OCI-LY7 (cell line): ENCODE measurements around the gene PALLD. TPM values are rescaled to one million over a fixed set of nuclear protein-coding genes. Genes with fewer than 3 reads are reported as not detected.

ENCODE experiments used
- BruUV-seq: library from RNA; stranded (reverse); fragments of 400-500 nt; replicated peaks from 2 replicates; lab custom pipeline; 2021; lab: Mats Ljungman, UMichigan
- CTCF ChIA-PET: fragments of 300-600 bp; sonication (Branson Sonifier 250); formaldehyde crosslinking; loops from one replicate; lab custom pipeline; 2022; ENCODE audit warnings: antibody characterized with exemption; ENCODE audit not compliant: unreplicated experiment; lab: Charles Lee
- POLR2A ChIA-PET: fragments of 300-600 bp; sonication (Branson Sonifier 250); formaldehyde crosslinking; loops from one replicate; lab custom pipeline; 2022; ENCODE audit warnings: antibody characterized with exemption; lab: Charles Lee
- DNase-seq: peaks from one replicate; pipeline ENCODE4 v3.0.0-alpha.2; 2015; ENCODE audit warnings: low spot score
- H2AFZ ChIP-seq: fragments of 200-600 bp; sonication (generic), shearing (Covaris generic); 2 replicates; pipeline ENCODE4 v1.6.1; 2014; ENCODE audit warnings: mild to moderate bottlenecking, antibody characterized with exemption, low read length, moderate library complexity
- H3K27ac ChIP-seq: fragments of 200-600 bp; sonication (generic); 2 replicates; pipeline ENCODE4 v1.5.1; 2014; ENCODE audit warnings: mixed run types, low read depth, mild to moderate bottlenecking, moderate library complexity, low read length, inconsistent platforms; ENCODE audit not compliant: poor library complexity, severe bottlenecking
- H3K36me3 ChIP-seq: fragments of 200-600 bp; sonication (generic); 2 replicates; pipeline ENCODE4 v1.6.1; 2014; ENCODE audit warnings: mild to moderate bottlenecking, antibody characterized with exemption, low read length, moderate library complexity, mixed read lengths; ENCODE audit not compliant: insufficient read depth
- H3K4me1 ChIP-seq: fragments of 200-600 bp; sonication (generic); 2 replicates; pipeline ENCODE4 v1.5.1; 2014; ENCODE audit warnings: mild to moderate bottlenecking, low read length; ENCODE audit not compliant: insufficient read depth, poor library complexity, severe bottlenecking
- H3K4me2 ChIP-seq: fragments of 200-600 bp; sonication (generic); 2 replicates; pipeline ENCODE4 v1.6.1; 2014; ENCODE audit warnings: mild to moderate bottlenecking, low read length
- H3K4me3 ChIP-seq: fragments of 200-600 bp; sonication (generic); 2 replicates; pipeline ENCODE4 v1.5.1; 2014; ENCODE audit warnings: mild to moderate bottlenecking, low read depth, low read length; ENCODE audit not compliant: poor library complexity, severe bottlenecking
- H3K79me2 ChIP-seq: fragments of 200-600 bp; sonication (generic); 2 replicates; pipeline ENCODE4 v1.6.1; 2016; ENCODE audit warnings: low read depth, mild to moderate bottlenecking, low read length, moderate library complexity, mixed read lengths; ENCODE audit not compliant: insufficient read depth
- H3K9me2 ChIP-seq: fragments of 200-600 bp; sonication (generic); 2 replicates; pipeline ENCODE4 v1.6.1; 2016; ENCODE audit warnings: mild to moderate bottlenecking, low read length, mixed read lengths; ENCODE audit not compliant: insufficient read depth
- H3K9me3 ChIP-seq: fragments of 200-600 bp; sonication (generic); 2 replicates; pipeline ENCODE4 v1.6.1; 2014; ENCODE audit warnings: mild to moderate bottlenecking, mixed run types, low read length, mixed read lengths
- H4K20me1 ChIP-seq: fragments of 200-600 bp; sonication (generic); 2 replicates; pipeline ENCODE4 v1.6.1; 2014; ENCODE audit warnings: mild to moderate bottlenecking, antibody characterized with exemption, low read length, moderate library complexity, mixed read lengths; ENCODE audit not compliant: insufficient read depth
- EZH2phosphoT487 ChIP-seq: fragments of 200-600 bp; sonication (generic); IDR thresholded peaks from 2 replicates; pipeline ENCODE4 v1.6.1; 2018; ENCODE audit warnings: low read depth, borderline replicate concordance, mild to moderate bottlenecking, mixed run types, antibody characterized with exemption, low read length, moderate library complexity, mixed read lengths
- intact Hi-C: fragments of 100-400 bp; cut with micrococcal nuclease; formaldehyde crosslinking; loops from one replicate; pipeline ENCODE4 v1.10.0; 2022; ENCODE audit not compliant: unreplicated experiment
- total RNA-seq, 2 experiments: library from RNA; depleted of rRNA in 1 of 2; stranded (reverse); fragments of >200 nt in 1 of 2; shearing (Covaris generic) in 1 of 2; gene quantifications; 2 replicates each; pipeline ENCODE4 v1.2.3, GENCODE V29; 2014 to 2022
- TF ChIP-seq, protein P1 (sequence below): fragments of 200-600 bp; sonication (generic); conservative IDR thresholded peaks from 2 replicates; pipeline ENCODE4 v1.5.1; 2014; ENCODE audit warnings: mild to moderate bottlenecking, antibody characterized with exemption, low read length, moderate library complexity, mixed read lengths

PALLD gene
- total RNA-seq, 2 experiments from 2014 or later = 0.73 to 2.8 TPM

DNA sequence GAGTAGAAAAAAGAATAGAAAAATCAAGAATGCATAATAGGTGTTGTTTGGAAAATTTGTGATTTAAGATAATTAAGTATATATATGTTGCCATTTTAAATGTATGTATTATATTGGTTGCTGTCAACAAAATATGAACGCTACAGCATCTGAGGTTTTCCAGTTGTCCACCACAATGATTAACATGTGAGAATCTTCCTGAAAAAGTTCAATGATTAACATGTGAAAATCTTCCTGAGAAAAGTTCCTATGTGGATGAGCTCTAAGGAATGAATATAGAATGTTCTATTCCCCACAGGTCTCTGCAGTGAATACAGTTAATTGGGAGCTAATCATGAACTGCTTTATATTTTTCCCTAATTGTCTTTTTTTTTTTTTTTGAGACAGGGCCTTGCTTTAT lies 298.5 kb downstream of the PALLD start:
- no peak overlapping the region for H3K4me3 ChIP-seq

DNA sequence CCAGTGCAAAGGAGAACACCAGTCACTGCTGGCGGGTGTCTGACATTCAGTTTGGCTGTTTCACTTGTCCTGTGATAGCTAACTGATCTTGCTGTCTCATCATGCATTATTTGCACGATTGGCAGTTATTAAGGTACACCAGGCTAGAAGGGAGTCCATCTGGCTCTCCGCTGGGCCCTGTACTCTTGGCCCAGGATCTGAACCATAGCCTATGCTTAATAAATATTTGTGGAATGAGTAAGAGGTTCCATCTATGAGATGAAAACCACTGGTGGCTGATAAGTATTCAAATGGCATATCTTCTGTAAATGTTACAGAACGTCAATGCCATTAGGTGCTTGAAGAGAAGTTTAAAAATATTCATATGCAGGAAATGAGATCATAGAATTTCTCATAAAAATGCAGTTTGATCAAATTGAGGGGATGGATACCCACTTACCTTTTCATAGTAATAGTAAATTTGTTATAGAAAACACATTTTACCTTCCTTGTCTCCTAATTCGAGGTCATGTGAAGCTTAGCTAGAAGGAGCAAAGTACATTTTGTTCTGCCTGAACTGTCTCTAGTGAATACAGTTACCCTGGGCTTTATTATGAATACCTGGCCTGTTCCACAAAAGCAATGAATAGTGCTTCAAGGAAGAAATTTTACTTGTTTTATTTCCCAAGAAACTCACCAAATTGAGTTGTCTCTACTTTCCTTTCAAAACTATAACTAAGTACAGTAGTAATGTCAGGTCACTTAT lies 299.7 kb downstream of the PALLD start:
- H3K36me3 ChIP-seq = no peaks in the 10 kb centered on the region
- H3K4me1 ChIP-seq = no peaks in the 10 kb centered on the region
- POLR2A ChIA-PET = no interaction called here
- H3K27ac ChIP-seq = no peak overlapping the region
- H3K4me3 ChIP-seq = no peak overlapping the region
- no peaks in the 10 kb centered on the region for H3K79me2 ChIP-seq
- DNase-seq = no peak
- H3K9me3 ChIP-seq = no peaks in the 10 kb centered on the region
- H3K4me2 ChIP-seq = no peak overlapping the region
- H3K9me2 ChIP-seq = no peaks in the 10 kb centered on the region
- intact Hi-C loops = no loop called here
- TF ChIP-seq EZH2phosphoT487 = no peak
- TF ChIP-seq, protein P1, sequence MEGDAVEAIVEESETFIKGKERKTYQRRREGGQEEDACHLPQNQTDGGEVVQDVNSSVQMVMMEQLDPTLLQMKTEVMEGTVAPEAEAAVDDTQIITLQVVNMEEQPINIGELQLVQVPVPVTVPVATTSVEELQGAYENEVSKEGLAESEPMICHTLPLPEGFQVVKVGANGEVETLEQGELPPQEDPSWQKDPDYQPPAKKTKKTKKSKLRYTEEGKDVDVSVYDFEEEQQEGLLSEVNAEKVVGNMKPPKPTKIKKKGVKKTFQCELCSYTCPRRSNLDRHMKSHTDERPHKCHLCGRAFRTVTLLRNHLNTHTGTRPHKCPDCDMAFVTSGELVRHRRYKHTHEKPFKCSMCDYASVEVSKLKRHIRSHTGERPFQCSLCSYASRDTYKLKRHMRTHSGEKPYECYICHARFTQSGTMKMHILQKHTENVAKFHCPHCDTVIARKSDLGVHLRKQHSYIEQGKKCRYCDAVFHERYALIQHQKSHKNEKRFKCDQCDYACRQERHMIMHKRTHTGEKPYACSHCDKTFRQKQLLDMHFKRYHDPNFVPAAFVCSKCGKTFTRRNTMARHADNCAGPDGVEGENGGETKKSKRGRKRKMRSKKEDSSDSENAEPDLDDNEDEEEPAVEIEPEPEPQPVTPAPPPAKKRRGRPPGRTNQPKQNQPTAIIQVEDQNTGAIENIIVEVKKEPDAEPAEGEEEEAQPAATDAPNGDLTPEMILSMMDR = no peak
- CTCF ChIA-PET = no interaction called here
- no peaks in the 10 kb centered on the region for H4K20me1 ChIP-seq
- BruUV-seq = no TSS peak
- no peak overlapping the region for H2AFZ ChIP-seq

More for the DNA sequence above, 298.5 kb downstream of the PALLD start:
- POLR2A ChIA-PET = interaction anchor here (0.5 kb wide), 1 partner anchor 1885 kb away, joined by 4 read pairs; no protein-coding TSS in a partner anchor
- H3K79me2 ChIP-seq = no peaks in the 10 kb centered on the region
- no peaks in the 10 kb centered on the region for H4K20me1 ChIP-seq
- CTCF ChIA-PET = no interaction called here
- intact Hi-C loops = no loop called here
- no peaks in the 10 kb centered on the region for H3K9me2 ChIP-seq
- no peak overlapping the region for H2AFZ ChIP-seq
- H3K4me2 ChIP-seq = no peak overlapping the region
- DNase-seq = no peak
- H3K9me3 ChIP-seq = no peaks in the 10 kb centered on the region
- no peaks in the 10 kb centered on the region for H3K4me1 ChIP-seq
- no peaks in the 10 kb centered on the region for H3K36me3 ChIP-seq
- no TSS peak for BruUV-seq
- TF ChIP-seq EZH2phosphoT487 = no peak
- TF ChIP-seq, protein P1 = no peak
- H3K27ac ChIP-seq = no peak overlapping the region

- no peak for DNase-seq
- Histone ChIP-seq H3K9me2 (no peaks in the 10 kb centered on the region), H4K20me1 (no peaks in the 10 kb centered on the region), H3K9me3 (no peaks in the 10 kb centered on the region), H3K79me2 (no peaks in the 10 kb centered on the region), H3K27ac (no peak overlapping the region), H3K4me2 (no peak overlapping the region), H3K4me1 (no peaks in the 10 kb centered on the region), H2AFZ (no peak overlapping the region), H3K36me3 (no peaks in the 10 kb centered on the region), H3K4me3 (no peak overlapping the region)
- intact Hi-C loops = no loop called here
- TF ChIP-seq EZH2phosphoT487 = no peak
- no TSS peak for BruUV-seq
- CTCF ChIA-PET = no interaction called here
- POLR2A ChIA-PET = interaction anchor here (0.7 kb wide), 1 partner anchor 358 kb away, joined by 3 read pairs; no protein-coding TSS in a partner anchor
These were observed 300.3 kb downstream of the PALLD start for GRCh38 chr4:168797194-168797593.
